ENCODE data around the gene ENTPD2. TPM values are rescaled to one million over a fixed set of nuclear protein-coding genes. Genes with fewer than 3 reads are reported as not detected.

ENTPD2 gene
- total RNA-seq, 1 donor from 2014 or later: 8.0 TPM

Small RNAs within 50 kb of the gene (small RNA-seq; reads per million reads assigned to genes)
- gene RF00153 (ENCODE audit: low replicate concordance): 0.12 reads per million

Other genes with a start within 250 kb of the ENTPD2 start
- gene RABL6, start 246.1 kb downstream of the ENTPD2 start, total RNA-seq: 28.0 TPM
- 0.79 TPM for gene AJM1, start 211.6 kb downstream of the ENTPD2 start, total RNA-seq
- gene PHPT1, start 204.7 kb downstream of the ENTPD2 start, total RNA-seq: 70.4 TPM
- gene MAMDC4, start 201.7 kb downstream of the ENTPD2 start, total RNA-seq: 2.5 TPM
- 165 TPM for gene EDF1, start 187.8 kb downstream of the ENTPD2 start, total RNA-seq
- gene TRAF2, start 167.5 kb downstream of the ENTPD2 start, total RNA-seq: 7.8 TPM
- 38.8 TPM for gene FBXW5, start 109.3 kb downstream of the ENTPD2 start, total RNA-seq
- not detected for gene C8G, start 108.8 kb downstream of the ENTPD2 start, total RNA-seq
- gene LCN12, start 101.8 kb downstream of the ENTPD2 start, total RNA-seq: not detected
- gene PTGDS, start 76.6 kb downstream of the ENTPD2 start, total RNA-seq: 15.3 TPM
- 0.20 TPM for gene LCNL1, start 71.1 kb downstream of the ENTPD2 start, total RNA-seq
- 13.0 TPM for gene PAXX, start 61.6 kb downstream of the ENTPD2 start, total RNA-seq
- gene CLIC3, start 57.5 kb downstream of the ENTPD2 start, total RNA-seq: 12.7 TPM
- gene ABCA2, start 25.8 kb downstream of the ENTPD2 start, total RNA-seq: 13.6 TPM
- gene FUT7, start 22.0 kb downstream of the ENTPD2 start, total RNA-seq: 0.39 TPM
- gene NPDC1, start 7.9 kb downstream of the ENTPD2 start, total RNA-seq: 15.4 TPM
- 5.8 TPM for gene SAPCD2, start 16.5 kb upstream of the ENTPD2 start, total RNA-seq
- gene UAP1L1, start 23.5 kb upstream of the ENTPD2 start, total RNA-seq: 5.4 TPM
- 39.5 TPM for gene MAN1B1, start 32.9 kb upstream of the ENTPD2 start, total RNA-seq
- 32.4 TPM for gene DPP7, start 60.7 kb upstream of the ENTPD2 start, total RNA-seq
- 0.89 TPM for gene GRIN1, start 85.1 kb upstream of the ENTPD2 start, total RNA-seq
- gene LRRC26, start 116.0 kb upstream of the ENTPD2 start, total RNA-seq: not detected
- not detected for gene TMEM210, start 118.0 kb upstream of the ENTPD2 start, total RNA-seq
- 22.0 TPM for gene ANAPC2, start 134.5 kb upstream of the ENTPD2 start, total RNA-seq
- 24.1 TPM for gene SSNA1, start 134.6 kb upstream of the ENTPD2 start, total RNA-seq
- gene TPRN, start 146.7 kb upstream of the ENTPD2 start, total RNA-seq: 3.4 TPM
- gene TMEM203, start 151.6 kb upstream of the ENTPD2 start, total RNA-seq: 19.5 TPM
- 3.0 TPM for gene NDOR1, start 151.6 kb upstream of the ENTPD2 start, total RNA-seq
- 0.20 TPM for gene RNF208, start 168.2 kb upstream of the ENTPD2 start, total RNA-seq
- 1.4 TPM for gene CYSRT1, start 171.1 kb upstream of the ENTPD2 start, total RNA-seq
- gene RNF224, start 173.4 kb upstream of the ENTPD2 start, total RNA-seq: not detected
- gene SLC34A3, start 176.8 kb upstream of the ENTPD2 start, total RNA-seq: not detected
- 97.1 TPM for gene TUBB4B, start 187.2 kb upstream of the ENTPD2 start, total RNA-seq
- gene STPG3, start 197.2 kb upstream of the ENTPD2 start, total RNA-seq: not detected
- 21.3 TPM for gene NELFB, start 201.3 kb upstream of the ENTPD2 start, total RNA-seq
- 1.7 TPM for gene TOR4A, start 223.7 kb upstream of the ENTPD2 start, total RNA-seq
- 9.9 TPM for gene NRARP, start 248.2 kb upstream of the ENTPD2 start, total RNA-seq

All from skin of body (tissue), 2 donors.